HG03354 (cell line): ENCODE measurements around the gene NKX1-1.
"Not testable (repeated sequence)": the region's sequence is repeated elsewhere in the genome, so short reads cannot be mapped to it uniquely, and the experiment has no call there.

Source experiments
- ATAC-seq: cut with Tn5 transposase; IDR thresholded peaks from one replicate; pipeline ENCODE4 v1.9.1; 2021; ENCODE audit warnings: mild to moderate bottlenecking; ENCODE audit not compliant: unreplicated experiment, poor library complexity, severe bottlenecking

The NKX1-1 gene

GRCh38 chr4:1394554-1395388 is 11.5 kb downstream of the NKX1-1 start:
- ATAC-seq, result not testable (repeated sequence)

DNA sequence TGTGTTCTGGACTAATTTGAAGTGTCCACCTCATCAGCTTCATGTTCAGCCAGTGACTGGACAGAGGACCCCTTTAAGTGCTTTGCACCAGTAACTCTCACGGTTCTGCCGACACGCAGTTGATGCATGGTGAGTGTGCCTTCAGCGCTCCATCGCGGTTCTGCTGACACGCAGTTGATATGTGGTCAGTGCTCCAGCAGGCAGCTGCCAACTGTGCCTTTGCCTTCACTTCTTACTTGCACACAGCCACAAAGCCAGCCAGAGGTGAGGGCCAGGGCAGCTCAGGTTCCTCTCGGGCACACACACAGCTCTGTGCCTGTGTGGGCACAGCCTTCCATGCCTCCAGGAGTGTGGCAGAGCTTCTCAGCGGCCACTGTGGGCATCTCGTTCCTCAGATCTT is 12.4 kb downstream of the NKX1-1 start:
- no peak for ATAC-seq

DNA sequence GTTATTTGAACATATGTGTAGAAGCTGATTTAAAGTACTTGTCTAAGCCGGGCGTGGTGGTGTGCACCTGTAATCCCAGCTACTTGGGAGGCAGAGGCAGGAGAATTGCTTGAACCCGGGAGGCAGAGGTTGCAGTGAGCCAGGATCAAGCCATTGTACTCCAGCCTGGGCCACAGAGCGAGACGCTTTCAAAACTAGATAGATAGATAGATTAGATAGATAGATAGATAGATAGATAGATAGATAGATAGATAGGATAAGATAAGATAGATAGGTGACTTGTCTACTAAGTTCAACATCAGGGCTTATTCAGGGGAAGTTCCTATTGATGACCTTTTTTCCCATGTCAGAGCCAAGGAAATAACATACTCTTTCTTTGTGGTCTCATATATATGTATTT is 12.9 kb downstream of the NKX1-1 start:
- ATAC-seq, result not testable (repeated sequence)

GRCh38 chr4:1385373-1386340 is 20.6 kb downstream of the NKX1-1 start:
- ATAC-seq, result no peak

DNA sequence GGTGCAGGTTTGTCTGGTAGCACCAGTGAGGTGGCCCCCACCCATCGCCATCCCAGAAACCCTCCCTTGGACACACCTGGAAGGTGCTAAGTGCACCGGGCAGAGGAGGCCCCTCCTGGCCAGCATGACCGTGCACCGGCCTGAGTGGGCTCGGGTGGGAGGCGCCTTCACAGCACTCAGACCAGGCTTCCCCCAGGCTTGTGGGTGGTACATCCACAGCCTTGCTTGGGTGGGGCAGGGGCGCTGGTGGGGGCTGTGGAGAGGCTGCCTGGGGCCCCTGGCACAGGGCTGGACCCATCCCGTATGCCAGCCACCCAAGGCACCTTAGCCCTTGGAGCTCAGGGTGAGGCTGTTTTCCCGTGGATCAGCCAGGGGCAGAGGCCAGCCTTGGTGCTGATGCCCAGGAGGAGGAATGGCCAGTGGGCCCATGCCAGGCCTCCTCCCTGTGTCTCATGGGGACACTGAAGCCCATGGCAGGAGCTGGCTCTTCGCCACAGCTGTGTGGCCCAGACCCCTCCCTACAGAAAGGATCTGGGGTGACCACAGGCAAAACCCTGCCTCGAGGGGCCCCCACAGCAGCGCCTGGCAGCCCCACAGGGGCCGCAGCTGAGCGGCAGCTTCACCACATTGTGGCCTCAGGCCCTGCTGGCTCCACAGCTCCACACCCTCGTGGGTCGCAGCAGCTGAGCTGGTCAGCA is 21.4 kb downstream of the NKX1-1 start:
- ATAC-seq, result no peak

DNA sequence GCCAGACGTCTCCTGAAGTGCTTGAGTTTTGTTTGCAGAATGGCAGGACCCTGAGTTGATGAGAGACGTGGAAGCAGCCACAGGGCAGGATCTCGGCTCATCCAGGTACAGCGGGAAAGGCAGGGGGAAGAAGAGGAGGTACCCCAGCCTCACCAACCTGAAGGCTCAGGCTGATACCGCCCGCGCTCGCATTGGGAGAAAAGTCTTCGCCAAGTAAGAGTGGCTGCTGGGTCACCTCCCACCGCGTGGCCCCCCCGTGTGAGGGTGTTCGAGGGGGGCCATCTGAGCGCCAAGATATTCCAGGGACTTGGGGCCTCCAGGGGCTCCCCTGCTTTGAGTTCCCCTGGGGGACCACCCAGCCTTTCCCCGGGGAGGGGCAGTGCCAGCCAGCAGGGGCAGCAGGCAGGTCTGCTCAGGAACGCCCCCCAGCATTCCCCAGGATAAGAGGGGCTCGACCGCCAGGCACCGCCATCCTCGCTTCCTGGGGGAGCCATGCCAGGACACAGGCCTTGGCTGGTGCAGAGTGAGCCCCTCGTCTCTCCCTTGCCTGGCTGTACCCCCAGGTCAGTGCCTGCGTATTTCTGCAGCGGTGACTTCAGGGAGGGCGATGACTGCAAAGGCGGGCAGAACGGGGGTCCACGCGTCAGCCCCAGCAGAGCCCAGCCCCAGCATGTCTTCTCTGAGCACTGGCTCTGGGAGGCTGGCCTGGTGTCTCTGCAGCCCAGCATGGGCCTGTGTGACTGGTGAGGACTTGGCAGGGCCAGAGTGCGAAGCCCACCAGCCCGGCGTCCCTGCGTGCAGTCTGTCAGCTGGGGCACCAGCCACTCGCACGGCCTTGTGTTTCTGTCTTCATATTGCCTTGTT is 22.3 kb downstream of the NKX1-1 start:
- ATAC-seq, result no peak

GRCh38 chr4:1382776-1383727 is 23.2 kb downstream of the NKX1-1 start:
- no peak for ATAC-seq

- ATAC-seq, result no peak
These were observed 24.2 kb downstream of the NKX1-1 start for GRCh38 chr4:1381944-1382541.

GRCh38 chr4:1381181-1381621 is 25.0 kb downstream of the NKX1-1 start:
- ATAC-seq, result no peak

- ATAC-seq, result no peak
These were observed 25.7 kb downstream of the NKX1-1 start for GRCh38 chr4:1380368-1381151.

DNA sequence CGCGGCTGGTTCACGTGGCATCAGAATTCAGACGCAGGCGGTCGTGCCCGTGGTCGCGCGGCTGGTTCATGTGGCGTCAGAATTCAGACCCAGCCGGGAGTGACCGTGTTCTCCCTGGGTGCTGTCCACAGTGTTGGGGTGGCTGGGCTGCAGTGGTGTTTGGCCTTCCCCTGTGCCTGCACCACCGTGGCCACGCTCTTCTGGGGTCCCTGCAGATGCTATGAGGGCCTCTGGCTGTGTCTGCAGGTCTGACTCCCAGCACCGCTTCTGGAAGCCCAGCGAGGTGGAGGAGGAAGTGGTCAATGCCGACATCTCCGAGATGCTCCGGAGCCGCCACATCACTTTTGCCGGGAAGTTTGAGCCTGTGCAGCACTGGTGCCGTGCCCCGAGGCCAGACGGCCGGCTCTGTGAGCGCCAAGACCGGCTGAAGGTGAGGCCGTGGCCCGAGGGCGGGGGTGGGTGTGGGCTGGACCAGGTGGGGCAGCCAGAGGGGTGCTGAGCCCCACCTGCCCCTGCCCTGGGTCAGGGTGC is 26.4 kb downstream of the NKX1-1 start:
- no peak for ATAC-seq

DNA sequence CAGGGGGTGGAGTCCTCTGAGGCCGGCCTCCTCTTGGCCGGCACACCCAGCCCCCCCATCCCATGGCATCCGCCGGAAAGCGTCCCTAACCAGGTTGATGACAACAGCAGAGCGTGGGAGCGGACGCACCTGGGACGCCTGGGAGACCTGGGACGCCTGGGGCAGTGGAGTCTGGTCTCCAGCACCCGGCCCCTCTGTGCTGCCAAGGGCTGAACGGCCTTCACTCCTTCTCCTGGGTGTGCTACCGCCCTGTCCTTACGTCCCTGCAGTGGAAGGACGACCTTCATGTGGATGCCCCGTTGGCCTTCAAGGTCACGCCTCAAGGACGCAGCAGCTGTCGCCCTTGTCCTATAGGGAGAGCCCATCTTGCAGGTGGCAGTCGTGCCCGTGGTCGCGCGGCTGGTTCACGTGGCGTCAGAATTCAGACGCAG is 26.9 kb downstream of the NKX1-1 start:
- ATAC-seq, result no peak

DNA sequence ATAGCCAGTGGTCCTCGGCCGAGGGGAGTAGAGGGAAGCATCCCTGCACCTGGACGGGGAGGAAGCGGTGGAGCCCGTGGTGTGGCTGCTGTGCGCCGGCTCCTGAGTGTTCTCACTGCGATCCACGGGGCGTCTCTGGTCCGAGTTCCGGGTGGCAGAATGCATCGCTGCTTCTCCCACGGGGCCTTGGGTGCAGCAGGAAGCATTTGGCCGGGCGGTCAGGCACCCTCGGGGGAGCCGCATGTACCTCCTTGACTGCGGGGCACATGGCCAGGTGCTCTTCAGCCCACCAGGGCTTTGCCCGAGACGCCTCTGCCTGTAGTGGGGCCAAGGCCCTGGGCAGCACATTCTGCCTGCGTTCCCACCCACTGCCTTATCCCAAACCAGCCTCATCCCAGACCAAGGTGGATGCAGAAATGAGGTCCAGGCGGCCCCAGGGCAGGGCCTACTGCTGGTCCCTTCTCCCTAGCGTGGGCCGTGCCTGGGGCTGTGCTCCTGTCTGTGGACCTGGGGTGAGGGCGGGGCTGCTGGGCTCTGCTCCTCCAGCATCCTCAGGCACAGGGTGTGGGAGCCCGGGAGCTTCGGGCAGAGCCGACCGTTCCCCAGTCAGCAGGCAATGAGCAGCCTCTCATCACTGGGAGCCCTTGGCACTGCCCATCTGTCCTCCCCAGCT is 27.5 kb downstream of the NKX1-1 start:
- ATAC-seq, result no peak

- ATAC-seq, result no peak
These were observed 28.5 kb downstream of the NKX1-1 start for GRCh38 chr4:1377606-1378261.

GRCh38 chr4:1376841-1377605 is 29.2 kb downstream of the NKX1-1 start:
- ATAC-seq, result no peak
